Stromal cell of bone marrow (primary cell): Measurements from ENCODE around the gene RPS23.
A peak's percentile ranks its signal among the peaks of the same experiment; 100 is the strongest.

Experiments used
- DNase-seq: peaks from one replicate; pipeline ENCODE4 v3.0.0-alpha.2; 2012; ENCODE audit warnings: low read depth

The RPS23 gene

DNA sequence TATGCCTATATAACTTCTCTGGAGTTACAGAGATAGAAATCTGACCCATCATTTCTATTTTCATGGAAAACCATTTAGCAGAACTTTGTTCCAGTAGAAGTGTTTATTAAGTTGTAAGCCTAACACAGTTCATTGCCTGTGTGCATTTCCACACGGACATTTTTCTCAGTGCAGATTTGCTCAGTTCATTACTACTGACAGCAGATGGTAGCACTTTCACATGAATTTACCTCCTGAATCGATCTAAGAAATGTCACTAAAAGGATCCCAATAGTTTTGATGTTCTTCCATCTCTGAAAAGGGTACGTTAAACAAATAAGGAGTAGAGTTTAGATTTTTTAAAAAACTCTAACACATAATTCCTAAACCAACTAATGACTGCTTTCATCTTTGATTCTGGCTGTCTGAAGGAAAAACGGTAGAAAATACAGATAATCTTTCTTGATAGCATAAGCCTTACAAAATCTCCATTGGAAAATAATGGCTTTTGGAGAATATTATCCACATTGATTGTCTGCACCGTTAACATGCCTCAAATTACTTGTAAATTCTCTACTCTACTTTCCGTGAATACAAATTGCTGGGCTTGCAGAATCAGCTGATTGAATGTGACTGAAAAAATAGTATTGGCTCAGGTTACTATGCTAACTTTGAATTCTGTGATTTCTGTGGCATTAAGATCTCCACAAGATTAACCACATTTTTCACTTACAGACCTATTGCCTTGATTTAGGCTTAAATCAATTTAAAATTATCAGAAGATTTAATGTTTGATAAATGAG, 33.1 kb downstream of the RPS23 start:
- peak; percentile 7 for DNase-seq

DNA sequence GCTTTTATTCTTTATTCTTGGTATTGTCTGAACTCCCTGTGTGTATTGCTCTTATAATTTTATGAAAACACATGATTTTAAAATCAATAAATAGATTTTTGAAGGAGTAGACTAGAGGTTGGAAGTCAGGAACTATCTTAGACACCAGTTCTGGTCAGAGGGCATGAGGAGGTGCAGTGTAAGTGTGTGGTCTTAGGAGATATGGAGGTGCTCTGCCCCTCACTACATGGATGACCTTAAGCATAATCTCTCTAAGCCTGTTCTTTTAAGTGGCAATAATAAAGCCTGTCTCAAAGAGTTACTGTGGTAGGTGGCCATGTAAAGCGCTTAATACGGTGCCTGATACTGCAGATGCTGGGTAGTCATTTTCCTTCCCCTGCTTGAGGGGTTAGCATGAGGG, 34.0 kb downstream of the RPS23 start:
- DNase-seq = no peak

DNA sequence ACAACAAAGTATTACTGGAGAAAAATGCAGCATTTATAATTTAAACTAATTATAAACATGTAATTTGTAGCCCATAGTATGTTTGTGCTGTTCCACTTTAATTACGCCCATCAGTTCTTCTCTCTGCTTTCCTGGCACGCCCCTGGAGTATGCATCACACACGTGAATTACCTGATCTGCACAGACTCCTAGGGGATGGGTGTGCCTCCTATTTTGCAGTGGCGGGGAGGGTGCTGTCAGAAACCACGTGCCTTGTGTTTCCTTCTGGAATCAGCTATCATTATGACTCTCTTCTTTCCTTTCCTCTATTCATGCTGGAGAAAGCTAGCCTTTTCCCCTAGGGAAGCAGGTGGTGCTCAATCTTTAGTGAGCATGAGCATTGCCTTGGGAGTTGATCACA, 43.3 kb downstream of the RPS23 start:
- DNase-seq = no peak

DNA sequence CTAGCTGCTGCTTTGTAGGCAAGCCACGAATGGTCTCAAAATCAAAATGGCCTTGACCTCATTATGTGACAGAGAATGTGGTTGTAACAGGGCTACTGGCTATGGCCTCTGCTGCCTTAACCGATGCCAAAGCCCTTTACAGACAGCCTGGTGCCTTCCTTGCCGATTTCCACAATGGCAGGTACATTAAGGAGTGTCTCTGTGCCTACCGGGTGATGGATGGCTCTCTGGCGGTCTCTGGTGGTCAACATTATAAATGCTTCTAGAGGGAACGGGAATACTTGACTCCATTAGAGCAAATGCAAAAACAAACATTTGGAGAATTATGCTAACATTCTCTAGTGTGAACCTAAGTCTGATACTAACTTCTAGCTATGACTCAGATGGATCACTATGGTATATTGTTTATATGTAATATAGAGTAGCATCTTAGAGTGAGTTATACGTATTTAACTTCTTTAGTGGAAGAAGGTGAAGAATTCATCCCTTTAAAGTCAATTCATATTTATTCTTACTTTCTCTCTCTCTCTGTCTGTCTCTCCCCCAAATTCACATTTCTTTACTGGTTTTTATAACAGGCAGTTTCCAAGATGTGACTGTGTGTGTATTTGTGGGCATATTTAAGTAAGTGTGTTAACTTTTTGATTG, 52.5 kb downstream of the RPS23 start:
- DNase-seq = peak; percentile 33
